Gastroesophageal sphincter (tissue), 3 donors: ENCODE results near the gene CFAP47.

ENCODE experiments used
- EP300 ChIP-seq: sonication (generic); formaldehyde crosslinking; IDR thresholded peaks from one replicate; pipeline ENCODE4 v1.6.1; 2017; ENCODE audit warnings: antibody characterized with exemption, mild to moderate bottlenecking
- POLR2A ChIP-seq, 2 donors: fragments of 450-650 bp; IDR thresholded peaks; one replicate each; pipeline ENCODE4 v1.6.1; 2017; ENCODE audit warnings: antibody characterized with exemption in 2 of 2, mild to moderate bottlenecking in 2 of 2, moderate library complexity in 1 of 2
- POLR2AphosphoS5 ChIP-seq: sonication (generic); formaldehyde crosslinking; IDR thresholded peaks from one replicate; pipeline ENCODE4 v1.6.1; 2017; ENCODE audit warnings: antibody characterized with exemption
- TF ChIP-seq, protein P1 (sequence below), 4 experiments: fragments of 200-600 bp in 2 of 4; fragments of 450-650 bp in 2 of 4; sonication (generic) in 1 of 4; IDR thresholded peaks; one replicate each; pipeline ENCODE4 v1.5.1; 2017 to 2019; ENCODE audit warnings: antibody characterized with exemption in 4 of 4, mild to moderate bottlenecking in 2 of 4, moderate library complexity in 2 of 4

- TF ChIP-seq, protein P1, sequence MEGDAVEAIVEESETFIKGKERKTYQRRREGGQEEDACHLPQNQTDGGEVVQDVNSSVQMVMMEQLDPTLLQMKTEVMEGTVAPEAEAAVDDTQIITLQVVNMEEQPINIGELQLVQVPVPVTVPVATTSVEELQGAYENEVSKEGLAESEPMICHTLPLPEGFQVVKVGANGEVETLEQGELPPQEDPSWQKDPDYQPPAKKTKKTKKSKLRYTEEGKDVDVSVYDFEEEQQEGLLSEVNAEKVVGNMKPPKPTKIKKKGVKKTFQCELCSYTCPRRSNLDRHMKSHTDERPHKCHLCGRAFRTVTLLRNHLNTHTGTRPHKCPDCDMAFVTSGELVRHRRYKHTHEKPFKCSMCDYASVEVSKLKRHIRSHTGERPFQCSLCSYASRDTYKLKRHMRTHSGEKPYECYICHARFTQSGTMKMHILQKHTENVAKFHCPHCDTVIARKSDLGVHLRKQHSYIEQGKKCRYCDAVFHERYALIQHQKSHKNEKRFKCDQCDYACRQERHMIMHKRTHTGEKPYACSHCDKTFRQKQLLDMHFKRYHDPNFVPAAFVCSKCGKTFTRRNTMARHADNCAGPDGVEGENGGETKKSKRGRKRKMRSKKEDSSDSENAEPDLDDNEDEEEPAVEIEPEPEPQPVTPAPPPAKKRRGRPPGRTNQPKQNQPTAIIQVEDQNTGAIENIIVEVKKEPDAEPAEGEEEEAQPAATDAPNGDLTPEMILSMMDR (IDR thresholded peaks at IDR 0.05) = no peak
- TF ChIP-seq EP300 (no peak), POLR2AphosphoS5 (no peak), POLR2A (IDR thresholded peaks at IDR 0.05) (no peak)
Observed at GRCh38 chrX:36431819-36432218, 512.3 kb downstream of the CFAP47 start.
